Measurements from ENCODE around the gene DKC1. TPM values are rescaled to one million over a fixed set of nuclear protein-coding genes. Genes with fewer than 3 reads are reported as not detected.

Gene DKC1
- total RNA-seq, result 10 to 100 TPM; 41.8 to 54.3 (median 53.9) TPM
- total RNA-seq (2013), result 49.0 TPM

DNA sequence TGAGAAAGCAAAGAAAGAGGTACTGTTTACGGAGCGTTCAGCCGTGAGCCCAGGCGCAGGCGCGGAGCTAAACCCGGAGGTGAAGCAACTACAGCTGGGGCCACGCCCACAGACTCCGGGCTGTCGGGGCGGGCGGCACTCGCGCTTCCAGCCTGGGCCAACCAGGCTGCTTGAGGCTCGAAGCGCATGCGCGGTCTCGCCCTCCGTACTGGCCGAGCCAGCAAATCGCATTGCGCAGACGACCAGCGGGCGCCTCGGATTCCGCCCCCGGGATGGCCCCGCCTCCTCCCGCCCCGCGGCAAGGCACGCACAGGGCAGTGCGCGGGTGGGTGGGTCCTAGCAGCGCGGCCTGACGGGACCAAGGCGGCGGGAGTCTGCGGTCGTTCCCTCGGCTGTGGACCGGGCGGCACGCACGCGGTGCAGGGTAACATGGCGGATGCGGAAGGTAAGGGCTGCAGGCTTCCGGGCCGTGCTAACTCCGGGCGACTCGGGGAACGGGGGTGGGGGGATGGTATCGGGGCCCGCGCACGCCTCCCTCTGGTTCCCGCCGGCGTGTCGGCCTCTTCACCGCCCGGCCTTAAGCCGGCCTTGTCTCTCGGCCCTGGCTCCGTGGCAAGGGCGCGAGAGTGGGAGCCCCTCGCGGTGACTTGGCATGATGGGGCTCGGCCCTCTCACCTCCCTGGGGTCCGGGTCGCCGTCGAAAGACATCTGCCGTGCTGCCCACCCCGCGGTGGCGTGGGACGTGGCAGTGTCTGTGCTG lies at the start of gene DKC1:
Gene DKC1, plus strand, starts transcription at position 328 of the 760 bp plus-strand sequence. Its CDS starts 102 bp downstream, at position 430.
- Mint-ChIP-seq H3K4me3 (peak within 1 kb of the TSS; percentile 87), H3K27me3 (ENCODE audit: low read depth in 2 of 2) (no peaks in the 10 kb centered on the region), H3K36me3 (no peaks in the 10 kb centered on the region), H3K4me1 (peaks cover 0 to 6% of the 10 kb centered on the region in 2 donors), H3K27ac (peak within 1 kb of the TSS; percentile 89 to 91), H3K9me3 (no peaks in the 10 kb centered on the region)
- TF ChIP-seq, protein P1, sequence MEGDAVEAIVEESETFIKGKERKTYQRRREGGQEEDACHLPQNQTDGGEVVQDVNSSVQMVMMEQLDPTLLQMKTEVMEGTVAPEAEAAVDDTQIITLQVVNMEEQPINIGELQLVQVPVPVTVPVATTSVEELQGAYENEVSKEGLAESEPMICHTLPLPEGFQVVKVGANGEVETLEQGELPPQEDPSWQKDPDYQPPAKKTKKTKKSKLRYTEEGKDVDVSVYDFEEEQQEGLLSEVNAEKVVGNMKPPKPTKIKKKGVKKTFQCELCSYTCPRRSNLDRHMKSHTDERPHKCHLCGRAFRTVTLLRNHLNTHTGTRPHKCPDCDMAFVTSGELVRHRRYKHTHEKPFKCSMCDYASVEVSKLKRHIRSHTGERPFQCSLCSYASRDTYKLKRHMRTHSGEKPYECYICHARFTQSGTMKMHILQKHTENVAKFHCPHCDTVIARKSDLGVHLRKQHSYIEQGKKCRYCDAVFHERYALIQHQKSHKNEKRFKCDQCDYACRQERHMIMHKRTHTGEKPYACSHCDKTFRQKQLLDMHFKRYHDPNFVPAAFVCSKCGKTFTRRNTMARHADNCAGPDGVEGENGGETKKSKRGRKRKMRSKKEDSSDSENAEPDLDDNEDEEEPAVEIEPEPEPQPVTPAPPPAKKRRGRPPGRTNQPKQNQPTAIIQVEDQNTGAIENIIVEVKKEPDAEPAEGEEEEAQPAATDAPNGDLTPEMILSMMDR (IDR thresholded peaks at IDR 0.05), result peak; percentile 3
- intact Hi-C loops (cut with micrococcal nuclease), result loop anchor here (1.0 kb wide), 1 partner anchor 12 kb away; no protein-coding TSS in a partner anchor
- no peaks in the 10 kb centered on the region for H3K9me3 ChIP-seq (ENCODE audit: control insufficient read depth, insufficient read depth, low read length)
- peak; percentile 87 to 97 for DNase-seq
- peak within 1 kb of the TSS; percentile 79 for H3K27ac ChIP-seq (ENCODE audit: low read length)
- H3K4me1 ChIP-seq (ENCODE audit: control insufficient read depth, insufficient read depth, low read length), result peaks cover 21% of the 10 kb centered on the region
- H3K36me3 ChIP-seq (ENCODE audit: control insufficient read depth, insufficient read depth, low read length), result peaks cover 24% of the 10 kb centered on the region
- ATAC-seq, result peak; percentile 89 to 97 (median 89)
- peak within 1 kb of the TSS; percentile 66 for H3K4me3 ChIP-seq (ENCODE audit: low read length)
- under 1% methylated on average over 84 of the region's 84 CpGs for WGBS (ENCODE audit: insufficient coverage)
- no peaks in the 10 kb centered on the region for H3K27me3 ChIP-seq (ENCODE audit: control insufficient read depth, insufficient read depth, low read length)

DNA sequence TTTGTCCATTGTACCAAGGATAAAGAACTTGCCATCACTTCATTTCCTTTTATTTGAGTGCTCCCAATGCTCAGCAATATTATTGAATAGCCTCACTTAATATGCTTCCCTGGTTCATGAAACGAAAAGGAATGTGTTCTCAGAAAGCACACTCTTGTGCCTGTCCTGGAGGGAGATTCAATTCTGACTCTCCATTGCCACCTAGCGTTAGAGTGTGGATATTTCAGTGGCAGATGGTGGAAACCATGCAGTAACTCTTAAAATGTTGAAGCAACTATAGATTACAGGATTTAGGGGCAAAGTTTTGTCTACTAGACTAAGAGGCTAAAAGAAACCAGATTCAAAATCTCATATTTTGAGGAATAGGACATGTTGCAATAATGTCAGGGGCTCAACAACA lies 47.7 kb upstream of the DKC1 start:
- Mint-ChIP-seq H3K27ac (peak overlapping the region; percentile 61 to 77), H3K27me3 (ENCODE audit: low read depth in 2 of 2) (no peaks in the 10 kb centered on the region), H3K4me1 (peaks cover 63 to 68% of the 10 kb centered on the region in 2 donors), H3K36me3 (peaks cover 8% of the 10 kb centered on the region), H3K4me3 (peak overlapping the region; percentile 17), H3K9me3 (no peaks in the 10 kb centered on the region)
- H3K27me3 ChIP-seq (ENCODE audit: control insufficient read depth, insufficient read depth, low read length), result no peaks in the 10 kb centered on the region
- 0% methylated on average over 2 of the region's 2 CpGs for WGBS (ENCODE audit: insufficient coverage)
- no peak overlapping the region for H3K27ac ChIP-seq (ENCODE audit: low read length)
- intact Hi-C loops (cut with micrococcal nuclease), result loop anchor here (5.0 to 10.0 kb wide), 2 partner anchors 32 to 130 kb away; no protein-coding TSS in a partner anchor
- H3K4me1 ChIP-seq (ENCODE audit: control insufficient read depth, insufficient read depth, low read length), result peaks cover 62% of the 10 kb centered on the region
- peaks cover 27% of the 10 kb centered on the region for H3K36me3 ChIP-seq (ENCODE audit: control insufficient read depth, insufficient read depth, low read length)
- ATAC-seq (peak; percentile 40 to 63 (median 49)), DNase-seq (peak in 1 of 2 donors; percentile 79)
- no peaks in the 10 kb centered on the region for H3K9me3 ChIP-seq (ENCODE audit: control insufficient read depth, insufficient read depth, low read length)
- H3K4me3 ChIP-seq (ENCODE audit: low read length), result no peak overlapping the region
- TF ChIP-seq, protein P1 (IDR thresholded peaks at IDR 0.05), result peak; percentile 64

DNA sequence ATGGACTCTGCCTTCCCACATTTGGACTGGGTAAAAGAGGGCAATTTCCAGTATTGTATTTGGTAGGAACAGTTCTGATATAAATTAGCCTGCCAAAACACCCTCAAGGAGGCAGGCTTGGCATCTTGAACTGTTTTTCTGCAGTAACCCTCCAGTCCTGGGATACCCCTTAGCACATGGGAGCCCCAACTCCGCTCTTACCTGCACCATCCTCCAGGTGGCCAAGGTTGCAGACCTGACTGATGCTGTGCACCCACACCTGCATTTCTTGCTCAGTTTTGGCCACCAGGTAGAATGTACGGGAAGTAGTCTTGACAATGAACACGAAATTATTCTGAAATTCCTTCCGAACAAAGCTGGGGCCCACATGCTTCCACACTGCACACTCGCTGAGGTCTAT lies 46.8 kb upstream of the DKC1 start:
- H3K27ac Mint-ChIP-seq, result no peak overlapping the region

More for the DNA sequence above, 46.8 kb upstream of the DKC1 start:
- intact Hi-C loops (cut with micrococcal nuclease), result loop anchor here (10.0 kb wide), 1 partner anchor 129 kb away; no protein-coding TSS in a partner anchor
- ATAC-seq (no peak), DNase-seq (no peak)
- Histone ChIP-seq H3K27me3 (ENCODE audit: control insufficient read depth, insufficient read depth, low read length) (no peaks in the 10 kb centered on the region), H3K27ac (ENCODE audit: low read length) (no peak overlapping the region), H3K9me3 (ENCODE audit: control insufficient read depth, insufficient read depth, low read length) (no peaks in the 10 kb centered on the region), H3K36me3 (ENCODE audit: control insufficient read depth, insufficient read depth, low read length) (peaks cover 24% of the 10 kb centered on the region), H3K4me3 (ENCODE audit: low read length) (no peak overlapping the region), H3K4me1 (ENCODE audit: control insufficient read depth, insufficient read depth, low read length) (peaks cover 59% of the 10 kb centered on the region)
- Mint-ChIP-seq H3K36me3 (peaks cover 7% of the 10 kb centered on the region), H3K27me3 (ENCODE audit: low read depth in 2 of 2) (no peaks in the 10 kb centered on the region), H3K4me3 (no peak overlapping the region), H3K9me3 (no peaks in the 10 kb centered on the region), H3K4me1 (peaks cover 64 to 67% of the 10 kb centered on the region in 2 donors)
- TF ChIP-seq, protein P1 (IDR thresholded peaks at IDR 0.05), result no peak
- 97% methylated on average over 5 of the region's 5 CpGs for WGBS (ENCODE audit: insufficient coverage)

Measured in natural killer cell (primary cell).